GM11168 (cell line): ENCODE measurements around the gene SCO1.

ENCODE experiments used
- in situ Hi-C: fragments of 300-500 bp; cut with MboI; formaldehyde crosslinking; loops from one replicate; pipeline ENCODE4 v1.12.0; 2022; ENCODE audit warnings: low sequenced_read_pairs; ENCODE audit not compliant: unreplicated experiment

Gene SCO1

DNA sequence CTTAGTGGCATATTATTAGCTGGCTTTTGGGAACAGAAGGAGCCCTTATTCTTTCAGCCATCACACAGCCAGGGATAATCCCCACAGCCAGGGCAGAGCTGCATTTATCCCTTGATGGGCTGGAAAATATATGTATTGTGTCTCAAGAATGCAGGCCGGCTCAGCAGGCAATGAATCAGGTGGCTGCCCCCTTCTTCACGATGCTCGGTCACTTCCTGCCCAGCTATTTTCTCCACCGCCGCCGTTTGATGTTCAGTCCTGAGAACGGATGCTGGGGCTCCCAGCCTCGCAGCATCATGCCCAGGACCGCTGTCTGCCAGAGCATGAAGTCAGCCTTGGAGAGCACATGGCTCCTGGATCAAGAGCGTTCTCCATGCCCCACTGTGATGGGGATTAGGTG, 35.9 kb downstream of the SCO1 start:
- in situ Hi-C loops, result no loop called here

DNA sequence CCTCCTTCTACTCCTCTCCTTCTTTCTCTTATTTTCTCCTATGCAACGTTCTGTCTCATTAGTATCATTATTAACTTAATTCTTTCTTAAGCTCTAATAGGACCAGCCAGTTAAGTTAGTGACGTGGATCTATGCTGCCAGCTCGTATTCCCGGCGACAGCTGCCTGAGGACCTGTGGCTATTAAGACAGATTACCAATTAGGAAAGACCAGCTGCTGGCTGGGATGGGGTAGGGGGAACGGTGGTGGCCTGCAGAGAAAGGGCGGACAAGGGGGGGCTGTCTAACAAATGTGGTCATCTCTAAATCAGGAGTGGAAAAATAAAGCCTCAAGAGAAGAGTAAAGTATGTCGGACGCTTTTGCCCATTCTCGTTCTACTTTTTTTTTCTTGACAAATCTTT, 39.5 kb downstream of the SCO1 start:
- in situ Hi-C loops, result no loop called here

DNA sequence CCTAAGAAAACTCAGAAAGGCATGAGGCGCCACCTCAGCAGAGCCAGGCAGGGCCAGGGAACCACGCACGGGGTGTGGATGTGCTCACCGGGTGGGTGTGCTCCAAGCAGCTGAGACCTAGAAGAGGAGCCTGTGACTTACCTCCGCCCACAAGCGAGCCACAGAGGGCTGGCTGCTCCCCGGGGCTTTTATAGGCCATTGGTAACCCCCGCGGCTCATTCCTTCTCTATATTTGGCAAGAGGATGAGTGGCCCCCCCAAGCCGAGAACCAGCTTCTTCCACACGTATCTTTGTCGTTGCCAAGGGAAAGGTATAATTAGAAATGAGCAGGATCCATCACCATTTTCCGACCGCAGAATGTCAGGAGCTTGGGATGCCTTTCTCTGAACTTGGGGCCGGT, 40.2 kb downstream of the SCO1 start, which contains the start of gene MYH3:
TSS of gene MYH3 (minus strand) at position 162 of the 400 bp plus-strand sequence. CDS start 2,245 bp downstream, outside the sequence.
- in situ Hi-C loops, result no loop called here

DNA sequence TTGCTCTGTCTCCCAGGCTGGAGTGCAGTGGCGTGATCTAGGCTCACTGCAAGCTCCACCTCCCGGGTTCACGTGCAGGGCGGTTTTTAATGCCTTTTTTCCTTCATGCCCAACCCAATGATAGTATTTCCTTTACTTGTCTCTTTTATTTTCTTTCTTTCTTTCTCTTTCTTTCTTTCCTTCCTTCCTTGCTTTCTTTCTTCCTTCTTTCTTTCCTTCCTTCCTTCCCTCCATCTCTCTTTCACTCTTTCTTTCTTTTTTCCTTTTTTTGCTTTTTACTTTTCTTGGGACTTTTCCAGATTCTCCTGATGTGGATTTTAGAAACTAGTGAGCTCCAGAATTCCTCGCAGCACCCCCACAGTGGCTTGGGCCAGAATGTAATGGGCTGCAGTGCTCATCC, 43.3 kb downstream of the SCO1 start:
- in situ Hi-C loops, result no loop called here

DNA sequence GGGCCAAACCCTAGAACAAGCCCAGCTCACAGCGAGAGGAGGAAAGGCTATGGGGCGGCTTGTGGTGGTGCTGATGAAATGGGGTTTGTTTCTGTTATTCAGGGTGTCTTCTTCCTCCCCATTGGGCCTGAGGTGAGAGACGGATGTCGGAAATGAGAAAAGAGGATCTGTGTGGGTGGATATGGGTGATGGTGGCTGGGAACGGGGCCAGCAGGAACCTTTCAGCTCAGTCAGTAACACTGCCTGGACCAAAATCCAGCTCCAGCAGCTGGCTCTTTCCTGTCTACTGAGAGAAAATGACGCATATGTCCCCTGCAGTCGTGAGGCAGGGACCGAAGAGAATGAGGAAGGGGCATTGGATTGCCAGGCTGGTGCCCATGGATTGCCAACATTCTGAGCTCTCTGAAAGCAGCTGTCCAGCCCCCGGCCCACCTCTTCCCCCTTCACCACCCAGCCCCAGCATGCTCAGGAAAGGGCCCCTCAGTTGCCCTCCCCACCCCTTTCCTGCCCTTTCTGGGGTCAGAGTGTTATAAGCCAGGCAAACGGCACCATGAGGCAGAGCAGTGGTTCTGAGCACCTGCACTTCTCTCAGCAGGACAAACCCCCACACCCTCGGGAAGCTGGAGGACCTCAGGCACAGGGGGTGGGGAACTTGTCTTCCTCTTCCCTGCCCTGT, 44.2 kb downstream of the SCO1 start:
- in situ Hi-C loops, result no loop called here

DNA sequence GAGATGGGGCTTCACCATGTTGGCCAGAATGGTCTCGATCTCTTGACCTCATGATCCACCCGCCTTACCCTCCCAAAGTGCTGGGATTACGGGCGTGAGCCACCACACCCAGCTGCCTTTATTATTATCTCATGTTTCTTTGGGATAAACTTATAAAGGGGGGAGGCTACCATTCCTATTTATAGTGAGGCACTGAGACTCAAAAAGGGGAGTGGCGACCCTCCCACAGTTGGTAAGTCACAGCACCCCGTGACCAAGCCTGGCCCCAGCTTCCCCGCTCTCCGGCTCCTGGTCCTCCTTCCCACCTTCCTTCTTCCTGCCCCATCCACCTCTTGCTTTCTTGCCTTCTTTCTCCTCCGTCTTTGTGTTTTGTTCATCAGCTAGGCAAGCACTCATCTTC, 45.4 kb downstream of the SCO1 start:
- in situ Hi-C loops, result no loop called here

DNA sequence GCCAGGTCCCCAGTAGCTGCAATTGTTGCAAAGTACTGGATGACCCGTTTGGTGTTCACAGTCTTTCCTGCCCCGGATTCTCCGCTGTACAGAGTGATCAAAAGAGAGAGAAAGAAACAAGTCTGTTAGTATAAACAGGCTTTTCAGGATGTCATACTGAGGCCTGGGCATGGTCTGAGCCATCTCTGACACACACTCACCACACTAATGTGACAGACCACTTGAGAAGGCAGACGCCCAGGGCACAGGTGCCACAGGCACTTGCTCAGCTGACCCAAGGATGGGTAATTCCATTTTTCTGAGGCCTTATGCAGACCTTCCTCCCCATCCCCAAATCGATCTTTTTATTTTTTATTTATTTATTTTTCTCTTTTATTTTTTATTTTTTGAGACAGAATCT, 47.7 kb downstream of the SCO1 start:
- in situ Hi-C loops, result no loop called here

DNA sequence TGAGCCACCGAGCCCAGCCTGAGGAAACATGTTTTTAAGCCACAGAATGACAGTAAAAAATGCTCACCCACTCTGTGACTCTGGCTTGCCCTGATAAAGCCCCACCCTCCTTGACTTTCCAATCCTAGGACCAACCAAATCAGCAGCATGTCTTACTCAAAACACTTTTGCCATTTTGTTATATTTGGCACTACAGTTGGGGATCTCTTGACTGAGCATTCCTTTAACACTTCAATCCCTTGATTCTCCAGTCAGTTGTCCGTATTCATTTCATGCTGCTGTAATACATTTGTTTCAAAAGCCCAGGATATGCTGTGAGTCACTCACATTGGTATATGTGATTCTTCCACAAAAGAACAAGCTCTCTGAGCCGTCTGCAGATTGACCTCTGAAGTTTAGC, 48.4 kb downstream of the SCO1 start:
- in situ Hi-C loops, result no loop called here

DNA sequence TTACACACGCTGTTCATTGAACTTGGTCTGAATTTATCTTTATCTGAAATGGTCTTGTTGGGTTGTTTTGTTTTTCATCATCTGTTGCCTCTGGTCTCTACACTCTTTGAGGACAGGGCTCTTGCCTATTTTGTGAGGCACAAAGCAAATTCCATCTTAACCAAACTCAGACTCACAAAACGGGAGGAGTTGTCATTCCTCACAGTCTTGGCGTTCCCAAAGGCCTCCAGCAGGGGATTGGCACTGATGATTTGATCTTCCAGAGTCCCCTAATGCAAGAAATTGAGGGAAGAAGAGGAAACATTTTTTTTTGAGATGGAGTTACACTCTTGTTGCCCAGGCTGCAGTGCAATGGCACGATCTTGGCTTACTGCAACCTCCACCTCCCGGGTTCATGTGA, 49.0 kb downstream of the SCO1 start:
- in situ Hi-C loops, result no loop called here

DNA sequence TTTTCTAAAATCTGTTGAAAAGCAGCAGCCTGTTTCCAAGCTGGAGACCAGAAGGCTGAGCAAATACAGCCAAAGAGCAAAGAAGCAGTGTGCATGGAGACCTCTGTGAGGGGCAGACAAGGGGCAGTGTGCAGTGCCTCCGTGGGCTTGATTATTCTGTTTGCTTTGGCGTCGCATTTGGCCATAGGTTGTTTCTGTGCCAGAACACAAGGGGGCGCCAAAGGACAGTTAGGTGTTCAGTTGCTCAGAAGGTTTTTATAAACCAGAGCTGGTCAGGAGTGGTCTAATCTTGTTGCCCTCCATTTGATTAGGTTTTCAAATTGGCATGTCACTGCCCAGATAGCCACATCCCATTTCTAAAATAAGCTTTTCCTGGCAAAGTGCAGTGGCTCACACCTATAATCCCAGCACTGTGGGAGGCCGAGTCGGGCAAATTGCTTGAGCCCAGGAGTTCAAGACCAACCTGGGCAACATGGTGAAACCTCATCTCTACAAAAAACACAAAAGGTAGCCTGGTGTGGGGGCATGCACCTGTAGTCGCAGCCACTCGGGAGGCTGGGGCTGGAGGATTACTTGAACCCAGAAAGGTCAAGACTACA, 50.8 kb downstream of the SCO1 start:
- in situ Hi-C loops, result no loop called here

DNA sequence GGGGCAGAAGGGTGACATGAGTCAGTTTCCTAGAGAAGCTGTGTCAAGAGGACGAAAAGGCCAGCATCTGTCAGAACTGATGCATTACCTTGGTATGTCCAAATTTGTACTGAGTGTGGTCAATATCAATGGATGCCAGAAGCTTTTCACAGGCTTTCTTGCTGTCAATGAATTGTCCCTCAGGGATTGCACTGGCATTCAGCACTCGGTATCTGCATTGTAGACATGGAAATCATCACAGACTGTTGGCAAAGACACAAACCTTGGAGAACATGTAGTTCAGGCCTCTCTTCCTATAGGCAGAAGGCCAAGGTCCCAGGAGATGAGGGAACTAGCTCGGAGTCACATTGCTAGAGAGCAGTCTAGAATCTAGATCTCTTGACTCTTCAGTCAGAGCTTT, 56.9 kb downstream of the SCO1 start:
- in situ Hi-C loops, result no loop called here

DNA sequence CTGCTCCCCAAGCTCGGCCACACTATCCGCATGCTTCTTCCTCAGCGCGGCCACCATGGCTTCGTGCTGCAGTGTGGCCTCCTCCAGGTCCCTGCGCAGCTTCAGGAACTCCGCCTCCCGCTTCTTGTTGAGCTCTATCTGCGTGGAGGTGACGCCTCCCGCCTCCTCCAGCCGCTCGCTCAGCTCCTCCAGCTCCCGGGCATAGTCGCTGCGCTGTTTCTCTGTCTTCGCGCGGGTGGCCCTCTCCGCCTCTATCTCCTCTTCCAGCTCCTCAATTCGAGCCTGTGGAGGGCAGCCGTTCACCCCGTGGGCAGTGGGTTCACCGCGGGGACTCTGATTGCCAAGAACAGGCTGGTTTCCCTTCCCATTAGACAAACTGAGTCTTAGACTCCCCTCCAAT, 59.2 kb downstream of the SCO1 start:
- in situ Hi-C loops, result loop anchor here (10.0 kb wide), 1 partner anchor 207 kb away; no protein-coding TSS in a partner anchor

DNA sequence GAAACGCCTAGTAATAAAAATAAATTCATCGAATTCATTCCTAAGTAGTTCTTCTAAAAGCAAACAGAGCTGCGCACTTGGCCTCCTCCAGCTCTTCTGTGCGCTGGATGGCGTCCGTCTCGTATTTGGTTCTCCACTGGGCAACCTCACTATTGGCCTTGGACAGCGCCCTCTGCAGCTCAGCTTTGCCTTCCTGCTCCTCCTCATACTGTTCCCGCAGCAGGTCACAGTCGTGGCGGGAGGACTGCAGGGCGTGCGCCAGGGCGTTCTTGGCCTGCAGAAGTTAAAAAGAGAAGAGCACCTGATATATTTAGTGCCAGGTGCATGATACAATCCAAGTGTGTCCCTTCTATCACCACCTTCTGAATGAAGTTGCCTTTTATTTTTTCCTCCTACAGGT, 62.0 kb downstream of the SCO1 start:
- in situ Hi-C loops, result loop anchor here (10.0 kb wide), 1 partner anchor 210 kb away; no protein-coding TSS in a partner anchor

DNA sequence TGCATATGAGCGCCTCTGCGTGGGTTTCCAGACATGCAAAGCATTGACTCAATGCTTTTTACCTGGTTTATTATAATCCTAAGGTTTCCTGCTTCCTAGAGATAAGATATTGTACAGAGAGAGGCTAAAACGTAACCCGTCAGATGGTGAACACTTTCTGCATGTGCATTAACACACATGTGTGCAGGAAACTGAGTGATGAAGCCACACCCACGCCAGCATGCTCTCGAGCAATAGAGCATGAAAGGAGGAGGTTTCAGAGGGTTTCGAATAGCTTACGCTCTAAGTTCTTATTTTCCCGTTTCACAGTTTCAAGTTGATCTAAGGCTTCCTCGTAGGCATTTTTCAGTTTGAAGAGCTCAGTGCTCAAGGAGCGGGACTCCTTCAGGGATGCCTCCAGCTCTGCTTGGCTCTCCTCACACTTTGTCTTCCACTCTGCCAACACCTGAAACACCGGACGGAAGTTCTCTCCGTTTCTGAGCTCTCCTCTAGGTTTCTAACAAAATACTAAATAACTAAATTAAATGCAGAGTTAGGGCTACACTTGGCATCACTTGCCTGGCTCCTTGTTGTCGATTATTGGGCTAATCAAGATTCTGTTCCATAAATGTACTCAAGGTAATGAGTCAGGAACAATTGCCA, 63.5 kb downstream of the SCO1 start:
- in situ Hi-C loops, result loop anchor here (10.0 kb wide), 1 partner anchor 211 kb away; no protein-coding TSS in a partner anchor

DNA sequence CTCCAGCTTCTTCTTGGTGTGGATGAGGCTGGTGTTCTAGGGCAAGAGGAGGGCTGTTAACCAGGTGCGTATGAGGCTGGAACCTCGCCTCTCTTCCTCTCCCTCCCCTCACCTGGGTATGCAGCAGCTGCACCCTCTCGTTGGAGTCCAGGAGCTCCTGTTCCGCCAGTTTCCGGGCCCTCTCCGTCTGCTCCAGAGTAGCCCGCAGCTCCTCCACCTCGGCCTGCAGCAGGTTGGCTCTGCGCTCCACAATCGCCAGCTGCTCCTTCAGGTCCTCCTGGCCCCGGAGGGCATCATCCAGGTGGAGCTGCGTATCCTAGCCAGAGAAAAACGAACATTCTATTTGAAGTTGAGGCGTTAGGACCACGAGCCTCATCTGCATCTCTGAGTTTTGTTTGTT, 65.6 kb downstream of the SCO1 start:
- in situ Hi-C loops, result loop anchor here (10.0 kb wide), 1 partner anchor 213 kb away; no protein-coding TSS in a partner anchor

DNA sequence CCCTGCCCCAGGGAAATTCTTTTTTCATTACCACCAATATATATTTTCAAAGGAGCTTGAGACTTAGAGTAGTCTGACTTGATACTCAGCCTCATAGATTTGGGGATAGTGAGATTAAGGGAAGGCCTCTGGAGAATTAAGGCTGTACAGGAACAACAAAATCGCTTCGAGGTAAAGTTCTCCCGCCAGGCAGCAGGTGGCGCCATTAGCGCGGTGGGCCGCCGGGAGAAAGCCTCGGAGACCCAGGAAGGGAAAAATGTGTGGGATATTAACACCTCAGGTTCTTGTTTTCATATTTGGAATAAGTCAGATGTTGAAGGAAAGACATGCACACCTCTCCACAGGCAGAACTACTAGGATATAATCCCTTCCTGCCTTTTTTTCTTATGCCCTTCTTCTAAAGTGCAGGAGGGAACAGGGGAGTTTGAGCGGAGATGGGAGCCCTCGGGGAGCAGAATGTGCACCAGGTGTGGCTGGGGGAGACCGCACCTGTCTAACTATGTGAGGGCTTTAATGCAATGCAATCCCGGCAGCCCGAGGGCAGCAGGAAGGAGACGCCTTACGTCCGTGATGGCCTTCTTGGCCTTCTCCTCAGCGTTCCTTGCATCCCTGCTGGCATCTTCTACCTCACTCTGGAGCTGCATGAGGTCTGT, 66.2 kb downstream of the SCO1 start:
- in situ Hi-C loops, result loop anchor here (10.0 kb wide), 1 partner anchor 214 kb away; no protein-coding TSS in a partner anchor

DNA sequence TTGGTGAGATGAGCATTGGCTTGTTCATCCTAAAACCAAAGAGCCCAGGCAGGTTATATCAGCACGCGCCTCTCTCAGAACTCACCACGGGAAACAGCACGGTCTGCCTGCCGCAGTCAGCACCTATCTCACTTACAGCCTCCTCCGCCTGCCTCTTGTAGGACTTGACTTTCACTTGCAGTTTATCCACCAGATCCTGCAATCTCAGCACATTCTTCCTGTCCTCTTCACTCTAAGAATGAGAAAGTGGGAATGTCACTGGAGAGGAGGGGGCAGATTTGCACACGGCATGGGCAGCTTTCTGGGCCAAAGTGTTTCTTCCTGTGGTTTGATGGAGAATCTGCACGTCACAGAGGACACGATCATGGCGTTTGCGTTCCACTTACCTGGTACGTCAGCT, 67.6 kb downstream of the SCO1 start:
- in situ Hi-C loops, result loop anchor here (10.0 kb wide), 1 partner anchor 215 kb away; no protein-coding TSS in a partner anchor

DNA sequence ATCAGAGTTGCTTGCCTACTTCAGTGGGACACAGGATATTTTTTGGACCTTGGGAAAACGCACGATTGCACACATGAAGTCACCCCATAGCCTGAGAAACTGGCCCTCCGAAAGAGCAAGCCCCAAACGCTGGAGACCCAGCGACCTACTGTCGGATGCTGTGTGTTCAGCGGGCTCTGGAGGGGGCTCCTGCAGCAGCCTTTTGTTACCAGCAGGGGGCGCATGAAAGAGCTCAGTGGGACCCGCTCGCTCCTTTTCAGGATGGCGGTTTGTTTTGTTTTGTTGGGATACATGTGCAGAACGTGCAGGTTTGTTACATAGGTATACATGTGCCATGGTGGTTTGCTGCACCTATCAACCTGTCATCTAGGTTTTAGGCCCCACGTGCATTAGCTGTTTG, 68.6 kb downstream of the SCO1 start:
- in situ Hi-C loops, result no loop called here

DNA sequence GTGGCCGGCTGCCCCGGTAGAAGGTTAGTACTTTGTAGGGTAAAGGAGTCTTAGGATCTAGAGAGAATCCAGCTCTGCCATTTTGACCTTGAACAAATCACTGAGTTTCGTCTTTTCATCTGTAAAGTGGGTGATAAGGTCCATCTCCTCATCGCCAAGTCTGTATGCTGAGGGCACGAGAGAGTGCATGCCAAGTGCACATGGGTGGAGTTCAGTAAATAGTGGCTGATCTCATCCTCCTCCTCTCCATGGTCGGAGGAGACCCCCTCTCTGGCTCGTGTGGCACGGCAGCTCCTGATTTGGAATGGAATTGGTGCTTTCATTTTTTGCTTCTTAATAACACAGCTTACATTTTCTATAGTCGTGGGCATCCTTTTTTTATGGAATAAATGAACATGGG, 70.9 kb downstream of the SCO1 start:
- in situ Hi-C loops, result no loop called here

DNA sequence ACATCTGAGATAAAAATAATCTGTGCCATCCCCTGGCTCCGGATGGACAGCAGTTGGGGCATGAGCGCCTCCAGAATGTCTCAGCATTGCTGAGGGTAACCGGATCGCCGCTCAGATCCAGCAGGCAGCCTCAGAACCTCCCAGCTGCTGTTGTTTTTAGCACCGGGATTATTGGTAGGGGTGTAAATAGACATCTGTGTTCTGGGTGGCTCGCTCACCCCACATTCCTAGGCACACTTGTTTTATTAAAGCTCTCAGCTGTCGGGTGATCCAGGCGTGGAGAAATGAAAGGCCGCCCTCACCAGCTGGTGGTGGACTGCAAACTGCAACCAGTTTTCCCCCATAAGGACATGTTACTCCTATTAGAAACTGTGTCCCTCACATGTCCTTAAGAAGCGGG, 72.4 kb downstream of the SCO1 start:
- in situ Hi-C loops, result loop anchor here (25.0 kb wide), 1 partner anchor 713 kb away; the partner anchor contains the start of gene RCVRN
